H9 (cell line): ENCODE measurements around the gene VDAC1. TPM values are rescaled to one million over a fixed set of nuclear protein-coding genes. Genes with fewer than 3 reads are reported as not detected.

Experiments used
- DNase-seq: peaks from one replicate; pipeline ENCODE4 v3.0.0-alpha.2; 2017
- H2AFZ ChIP-seq: one replicate; pipeline ENCODE4 v1.6.1; 2013; ENCODE audit warnings: mild to moderate bottlenecking, low read length, control low read depth, moderate library complexity
- H2AK5ac ChIP-seq: 2 replicates; pipeline ENCODE4 v1.6.1; 2013; ENCODE audit warnings: low read length, control low read depth, mixed read lengths; ENCODE audit not compliant: insufficient read length
- H2BK120ac ChIP-seq: one replicate; pipeline ENCODE4 v1.6.1; 2013; ENCODE audit warnings: low read depth, mild to moderate bottlenecking, low read length, control low read depth, inconsistent platforms; ENCODE audit not compliant: poor library complexity, severe bottlenecking
- H2BK12ac ChIP-seq: 2 replicates; pipeline ENCODE4 v1.6.1; 2013; ENCODE audit warnings: low read length, control low read depth, mixed read lengths, low read depth; ENCODE audit not compliant: insufficient read length
- H2BK15ac ChIP-seq: 2 replicates; pipeline ENCODE4 v1.6.1; 2013; ENCODE audit warnings: low read depth, low read length, control low read depth
- H2BK20ac ChIP-seq: one replicate; pipeline ENCODE4 v1.6.1; 2013; ENCODE audit warnings: low read depth, mild to moderate bottlenecking, low read length, control low read depth, inconsistent platforms; ENCODE audit not compliant: poor library complexity, severe bottlenecking
- H2BK5ac ChIP-seq: 2 replicates; pipeline ENCODE4 v1.6.1; 2013; ENCODE audit warnings: low read length, control low read depth, mixed read lengths; ENCODE audit not compliant: insufficient read length
- H3K14ac ChIP-seq: 2 replicates; pipeline ENCODE4 v1.6.1; 2013; ENCODE audit warnings: low read length, control low read depth; ENCODE audit not compliant: insufficient read depth
- H3K18ac ChIP-seq: 2 replicates; pipeline ENCODE4 v1.6.1; 2013; ENCODE audit warnings: low read depth, mild to moderate bottlenecking, mixed read lengths, low read length, control low read depth; ENCODE audit not compliant: insufficient read length
- H3K23ac ChIP-seq: 2 replicates; pipeline ENCODE4 v1.6.1; 2013; ENCODE audit warnings: low read length, control low read depth, mixed read lengths, low read depth; ENCODE audit not compliant: insufficient read length
- H3K23me2 ChIP-seq: 2 replicates; pipeline ENCODE4 v1.6.1; 2013; ENCODE audit warnings: low read depth, mild to moderate bottlenecking, mixed read lengths, low read length, control low read depth; ENCODE audit not compliant: insufficient read length, poor library complexity, severe bottlenecking
- H3K27ac ChIP-seq: 2 replicates; pipeline ENCODE4 v1.5.1; 2013; ENCODE audit warnings: low read length, control low read depth, mixed read lengths, low read depth; ENCODE audit not compliant: insufficient read length
- H3K27me3 ChIP-seq: 2 replicates; pipeline ENCODE4 v1.6.1; 2013; ENCODE audit warnings: low read length, control low read depth, inconsistent platforms; ENCODE audit not compliant: insufficient read depth
- H3K4ac ChIP-seq: 2 replicates; pipeline ENCODE4 v1.6.1; 2013; ENCODE audit warnings: low read depth, mild to moderate bottlenecking, control low read depth, inconsistent platforms, low read length, moderate library complexity
- H3K4me1 ChIP-seq: 2 replicates; pipeline ENCODE4 v1.6.1; 2013; ENCODE audit warnings: low read length, control low read depth, inconsistent platforms; ENCODE audit not compliant: insufficient read depth
- H3K4me2 ChIP-seq: 2 replicates; pipeline ENCODE4 v1.6.1; 2013; ENCODE audit warnings: low read length, control low read depth, mixed read lengths; ENCODE audit not compliant: insufficient read length, insufficient read depth
- H3K56ac ChIP-seq: 2 replicates; pipeline ENCODE4 v1.6.1; 2013; ENCODE audit warnings: low read depth, mild to moderate bottlenecking, mixed read lengths, low read length, control low read depth; ENCODE audit not compliant: insufficient read length
- H3K79me1 ChIP-seq: 2 replicates; pipeline ENCODE4 v1.6.1; 2013; ENCODE audit warnings: low read depth, mild to moderate bottlenecking, moderate library complexity, low read length, control low read depth, inconsistent platforms; ENCODE audit not compliant: insufficient read depth, poor library complexity, severe bottlenecking
- H3K79me2 ChIP-seq: 2 replicates; pipeline ENCODE4 v1.6.1; 2013; ENCODE audit warnings: low read length, control low read depth, inconsistent platforms; ENCODE audit not compliant: insufficient read depth
- H3K9ac ChIP-seq: 2 replicates; pipeline ENCODE4 v1.6.1; 2013; ENCODE audit warnings: low read length, control low read depth, mixed read lengths; ENCODE audit not compliant: insufficient read length; ENCODE audit errors: extremely low read depth
- H3K9me3 ChIP-seq: one replicate; pipeline ENCODE4 v1.6.1; 2013; ENCODE audit warnings: low read depth, low read length, inconsistent platforms; ENCODE audit not compliant: control insufficient read depth
- H3T11ph ChIP-seq: one replicate; pipeline ENCODE4 v1.6.1; 2013; ENCODE audit warnings: mild to moderate bottlenecking, low read length, control low read depth, inconsistent platforms
- H4K20me1 ChIP-seq: one replicate; pipeline ENCODE4 v1.6.1; 2013; ENCODE audit not compliant: control insufficient read depth, insufficient read length, insufficient read depth
- H4K5ac ChIP-seq: 2 replicates; pipeline ENCODE4 v1.6.1; 2013; ENCODE audit warnings: low read depth, mild to moderate bottlenecking, mixed read lengths, low read length, control low read depth; ENCODE audit not compliant: insufficient read length
- H4K8ac ChIP-seq: replicated peaks from 2 replicates; pipeline ENCODE4 v1.6.1; 2013; ENCODE audit warnings: low read length, control low read depth, mixed read lengths, low read depth; ENCODE audit not compliant: insufficient read length
- H4K91ac ChIP-seq: 2 replicates; pipeline ENCODE4 v1.6.1; 2013; ENCODE audit warnings: low read depth, mild to moderate bottlenecking, moderate library complexity, mixed read lengths, low read length, control low read depth; ENCODE audit not compliant: insufficient read length
- H3K27ac Mint-ChIP-seq, 3 experiments: 2 replicates in 2 of 3; 3 replicates in 1 of 3; pipeline ENCODE4 v1.8.0; 2020 to 2021; ENCODE audit warnings: mixed read lengths in 3 of 3, mild to moderate bottlenecking in 1 of 3, moderate library complexity in 1 of 3
- H3K27me3 Mint-ChIP-seq: 2 replicates; pipeline ENCODE4 v1.8.0; 2021; ENCODE audit warnings: low read depth, mild to moderate bottlenecking, moderate library complexity, mixed read lengths
- H3K36me3 Mint-ChIP-seq, 3 experiments: 2 replicates in 2 of 3; 3 replicates in 1 of 3; pipeline ENCODE4 v1.8.0; 2020 to 2021; ENCODE audit warnings: low read depth in 3 of 3, mixed read lengths in 3 of 3; ENCODE audit not compliant: insufficient read depth in 1 of 3
- H3K4me1 Mint-ChIP-seq, 2 experiments: 2 replicates each; pipeline ENCODE4 v1.8.0; 2020; ENCODE audit warnings: mixed read lengths in 2 of 2
- H3K4me3 Mint-ChIP-seq, 2 experiments: 2 replicates in 1 of 2; 3 replicates in 1 of 2; pipeline ENCODE4 v1.8.0; 2020 to 2021; ENCODE audit warnings: mild to moderate bottlenecking in 2 of 2, mixed read lengths in 2 of 2, moderate library complexity in 1 of 2
- H3K9me3 Mint-ChIP-seq, 2 experiments: 2 replicates in 1 of 2; 3 replicates in 1 of 2; pipeline ENCODE4 v1.8.0; 2020; ENCODE audit warnings: mild to moderate bottlenecking in 2 of 2, mixed read lengths in 2 of 2, moderate library complexity in 1 of 2
- CTCF ChIP-seq: fragments of 200-600 bp; sonication (generic); conservative IDR thresholded peaks from 3 replicates; pipeline ENCODE4 v1.8.0; 2021; ENCODE audit warnings: antibody characterized with exemption, mild to moderate bottlenecking
- WGBS: extraction: QIAGEN DNeasy Blood & Tissue Kit; methylation state at CpG from one replicate; pipeline ENCODE4 v1.1.7; 2013; ENCODE audit warnings: missing lambda C conversion rate, low lambda C conversion rate, mixed read lengths; ENCODE audit not compliant: insufficient read length; ENCODE audit errors: extremely low coverage; 5-methylcytosine and 5-hydroxymethylcytosine counted together
- total RNA-seq: library from RNA; stranded (reverse); gene quantifications from 2 replicates; pipeline ENCODE4 v1.2.1, GENCODE V29; 2021

VDAC1 gene
- total RNA-seq, 1 experiment from 2014 or later = 208 TPM

GRCh38 chr5:133924221-133924920 is 80.4 kb downstream of the VDAC1 start:
- H4K5ac ChIP-seq = no peak overlapping the region
- H3K56ac ChIP-seq = no peak overlapping the region
- H3K4me1 ChIP-seq = no peaks in the 10 kb centered on the region
- H3K9me3 ChIP-seq = no peaks in the 10 kb centered on the region
- H3K23me2 ChIP-seq = no peaks in the 10 kb centered on the region
- H3K4me2 ChIP-seq = no peak overlapping the region
- H3K79me2 ChIP-seq = no peaks in the 10 kb centered on the region
- no CpG with 5 or more reads among the region's 5 CpGs for WGBS
- no peak overlapping the region; the same call in 1 of the 2 replicates for H3K14ac ChIP-seq
- H3K36me3 Mint-ChIP-seq = no peaks in the 10 kb centered on the region
- H3K23ac ChIP-seq = no peak overlapping the region
- no peak overlapping the region; a peak in 2 of 7 replicates for H3K27ac Mint-ChIP-seq
- no peak overlapping the region for H3K4me3 Mint-ChIP-seq
- no peak overlapping the region for H4K91ac ChIP-seq
- no peak overlapping the region for H4K8ac ChIP-seq
- no peak for DNase-seq
- peaks cover 0 to 21% of the 10 kb centered on the region in 2 experiments; a peak in 3 of 4 replicates for H3K4me1 Mint-ChIP-seq
- H3K9me3 Mint-ChIP-seq = no peaks in the 10 kb centered on the region; a peak in 1 of 5 replicates
- no peaks in the 10 kb centered on the region for H3K27me3 ChIP-seq
- H3K18ac ChIP-seq = no peak overlapping the region
- H2AFZ ChIP-seq = no peak overlapping the region
- H2BK12ac ChIP-seq = no peak overlapping the region
- H3T11ph ChIP-seq = no peak overlapping the region
- no peak for TF ChIP-seq CTCF
- no peak overlapping the region for H2BK15ac ChIP-seq
- no peak overlapping the region for H2BK20ac ChIP-seq
- no peaks in the 10 kb centered on the region for H3K79me1 ChIP-seq
- H2BK5ac ChIP-seq = no peak overlapping the region
- peaks cover 5% of the 10 kb centered on the region for H3K27me3 Mint-ChIP-seq
- H3K9ac ChIP-seq = no peak overlapping the region
- no peak overlapping the region for H2AK5ac ChIP-seq
- no peak overlapping the region for H2BK120ac ChIP-seq
- H3K27ac ChIP-seq = no peak overlapping the region
- H4K20me1 ChIP-seq = no peaks in the 10 kb centered on the region
- no peak overlapping the region for H3K4ac ChIP-seq
